Breast epithelium (tissue), 3 donors: ENCODE results near the gene TMEM200C.

Experiments
- POLR2A ChIP-seq: fragments of 450-650 bp; IDR thresholded peaks from one replicate; pipeline ENCODE4 v1.6.1; 2016; ENCODE audit warnings: antibody characterized with exemption, mild to moderate bottlenecking, moderate library complexity
- POLR2AphosphoS5 ChIP-seq, 3 donors: sonication (generic); formaldehyde crosslinking; IDR thresholded peaks; one replicate each; pipeline ENCODE4 v1.6.1; 2017; ENCODE audit warnings: antibody characterized with exemption in 3 of 3
- TF ChIP-seq, protein P1 (sequence below), 3 donors: fragments of 450-650 bp; IDR thresholded peaks; one replicate each; pipeline ENCODE4 v1.5.1; 2016 to 2017; ENCODE audit warnings: antibody characterized with exemption in 3 of 3, mild to moderate bottlenecking in 3 of 3, moderate library complexity in 3 of 3

DNA sequence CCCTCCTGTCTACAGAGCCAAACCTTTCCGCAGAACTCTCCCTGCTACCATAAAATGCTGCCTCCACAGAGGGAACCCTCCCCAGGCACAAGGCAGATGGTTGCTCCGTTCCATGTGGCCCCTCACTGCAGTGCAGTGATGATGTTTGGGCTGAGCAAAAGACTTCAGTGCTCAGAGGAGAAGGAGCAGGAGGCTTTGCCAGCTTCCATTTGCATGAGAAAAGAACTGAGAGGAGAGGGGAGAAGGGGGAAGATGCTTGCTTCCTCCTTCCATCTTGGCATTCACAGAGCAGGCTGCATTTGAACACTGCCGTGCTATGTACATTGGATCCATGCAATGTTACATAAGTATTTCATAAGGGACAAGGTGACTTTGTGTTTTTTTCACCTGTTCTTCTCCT, 46.6 kb upstream of the TMEM200C start:
- TF ChIP-seq, protein P1, sequence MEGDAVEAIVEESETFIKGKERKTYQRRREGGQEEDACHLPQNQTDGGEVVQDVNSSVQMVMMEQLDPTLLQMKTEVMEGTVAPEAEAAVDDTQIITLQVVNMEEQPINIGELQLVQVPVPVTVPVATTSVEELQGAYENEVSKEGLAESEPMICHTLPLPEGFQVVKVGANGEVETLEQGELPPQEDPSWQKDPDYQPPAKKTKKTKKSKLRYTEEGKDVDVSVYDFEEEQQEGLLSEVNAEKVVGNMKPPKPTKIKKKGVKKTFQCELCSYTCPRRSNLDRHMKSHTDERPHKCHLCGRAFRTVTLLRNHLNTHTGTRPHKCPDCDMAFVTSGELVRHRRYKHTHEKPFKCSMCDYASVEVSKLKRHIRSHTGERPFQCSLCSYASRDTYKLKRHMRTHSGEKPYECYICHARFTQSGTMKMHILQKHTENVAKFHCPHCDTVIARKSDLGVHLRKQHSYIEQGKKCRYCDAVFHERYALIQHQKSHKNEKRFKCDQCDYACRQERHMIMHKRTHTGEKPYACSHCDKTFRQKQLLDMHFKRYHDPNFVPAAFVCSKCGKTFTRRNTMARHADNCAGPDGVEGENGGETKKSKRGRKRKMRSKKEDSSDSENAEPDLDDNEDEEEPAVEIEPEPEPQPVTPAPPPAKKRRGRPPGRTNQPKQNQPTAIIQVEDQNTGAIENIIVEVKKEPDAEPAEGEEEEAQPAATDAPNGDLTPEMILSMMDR (IDR thresholded peaks at IDR 0.05), result no peak
- no peak for TF ChIP-seq POLR2A
- no peak for TF ChIP-seq POLR2AphosphoS5 (IDR thresholded peaks at IDR 0.05)
